A549 (cell line): Measurements from ENCODE around the gene BPIFA3. TPM values are rescaled to one million over a fixed set of nuclear protein-coding genes. Genes with fewer than 3 reads are reported as not detected.

Experiments
- ATAC-seq, 2 experiments: fragments of 200-7000 bp in 1 of 2; fragments of >200 bp in 1 of 2; cut with Nextera tagmentation in 1 of 2; cut with Tn5 transposase in 1 of 2; 3 replicates each; pipeline versions ENCODE4 v1.8.0 to v1.9.1; 2018 to 2020; ENCODE audit warnings: mild to moderate bottlenecking in 1 of 2, moderate library complexity in 1 of 2
- CTCF ChIA-PET: fragments of 300-600 bp; sonication (Branson Sonifier 250); formaldehyde crosslinking; extraction: SDS; loops from one replicate; lab custom pipeline; 2021; ENCODE audit warnings: antibody characterized with exemption, inconsistent platforms; lab: Yijun Ruan, JAX
- POLR2A ChIA-PET: fragments of 350-600 bp; formaldehyde crosslinking; extraction: SDS; loops from one replicate; lab custom pipeline; 2021; ENCODE audit warnings: antibody characterized with exemption, inconsistent platforms; lab: Yijun Ruan, JAX
- DNase-seq, 2 experiments: peaks; one replicate each; pipeline versions ENCODE4 v3.0.0 to v3.0.0-alpha.2; 2011 to 2016; ENCODE audit warnings: low read depth in 1 of 2, low spot score in 1 of 2
- FAIRE-seq: peaks from 2 replicates; lab custom pipeline; 2011; peaks lifted over from hg19 to GRCh38; lab: Jason Lieb, UNC
- H3K27ac ChIP-seq, 2 experiments: fragments of >200 bp; sonication (Bioruptor Twin); formaldehyde crosslinking; 3 replicates each; pipeline ENCODE4 v1.5.1; 2016 to 2017
- H3K4me1 ChIP-seq: fragments of >200 bp; sonication (Bioruptor Twin); formaldehyde crosslinking; 3 replicates; pipeline ENCODE4 v1.6.1; 2016
- H3K4me2 ChIP-seq: fragments of >200 bp; sonication (Bioruptor Twin); formaldehyde crosslinking; 3 replicates; pipeline ENCODE4 v1.6.1; 2016
- H3K4me3 ChIP-seq: fragments of >200 bp; sonication (Bioruptor Twin); formaldehyde crosslinking; 3 replicates; pipeline ENCODE4 v1.5.1; 2016
- H3K9me3 ChIP-seq: fragments of >200 bp; sonication (Bioruptor Twin); formaldehyde crosslinking; 3 replicates; pipeline ENCODE4 v1.6.1; 2016
- BCL3 ChIP-seq: fragments of >200 bp; sonication (Bioruptor Twin); formaldehyde crosslinking; IDR thresholded peaks from 3 replicates; pipeline ENCODE4 v1.6.1; 2016
- CTCF ChIP-seq: fragments of >200 bp; sonication (Bioruptor Twin); formaldehyde crosslinking; IDR thresholded peaks from 3 replicates; pipeline ENCODE4 v1.5.1; 2016
- E2F6 ChIP-seq: IDR thresholded peaks from 2 replicates; pipeline ENCODE4 v1.6.1; 2012; ENCODE audit warnings: low read depth, borderline replicate concordance
- EHF ChIP-seq: fragments of 250-450 bp; sonication (Bioruptor Pico); IDR thresholded peaks from 2 replicates; pipeline ENCODE4 v1.5.0; 2020; ENCODE audit warnings: mild to moderate bottlenecking
- EHMT2 ChIP-seq: fragments of 200-600 bp; sonication (generic); IDR thresholded peaks from 2 replicates; pipeline ENCODE4 v1.6.1; 2016; ENCODE audit warnings: antibody characterized with exemption, low read depth, mild to moderate bottlenecking, moderate library complexity
- ELK1 ChIP-seq: fragments of 150-350 bp; IDR thresholded peaks from 2 replicates; pipeline ENCODE4 v1.6.1; 2014; ENCODE audit warnings: low read depth, mild to moderate bottlenecking, low read length
- ESRRA ChIP-seq: fragments of 150-350 bp; IDR thresholded peaks from 2 replicates; pipeline ENCODE4 v1.6.1; 2014; ENCODE audit warnings: mild to moderate bottlenecking, low read length, borderline replicate concordance
- FOSL2 ChIP-seq, 2 experiments: fragments of 450-650 bp in 1 of 2; fragments of >200 bp in 1 of 2; sonication (Bioruptor Twin) in 1 of 2; formaldehyde crosslinking; IDR thresholded peaks; 2 replicates each; pipeline versions ENCODE4 v1.5.0 to v1.6.1; 2016 to 2020; ENCODE audit warnings: mild to moderate bottlenecking in 1 of 2, moderate library complexity in 1 of 2
- FOXS1 ChIP-seq: fragments of 250-450 bp; sonication (Bioruptor Pico); IDR thresholded peaks from 2 replicates; pipeline ENCODE4 v1.5.0; 2020; ENCODE audit warnings: mild to moderate bottlenecking, moderate library complexity
- HEYL ChIP-seq: fragments of 250-450 bp; sonication (Bioruptor Pico); IDR thresholded peaks from 2 replicates; pipeline ENCODE4 v1.8.0; 2021; ENCODE audit warnings: mild to moderate bottlenecking, moderate library complexity
- HOXA7 ChIP-seq: fragments of 250-450 bp; sonication (Bioruptor Pico); IDR thresholded peaks from 2 replicates; pipeline ENCODE4 v1.5.0; 2020; ENCODE audit warnings: mild to moderate bottlenecking, moderate library complexity
- HOXB5 ChIP-seq: fragments of 250-450 bp; sonication (Bioruptor Pico); IDR thresholded peaks from 2 replicates; pipeline ENCODE4 v1.5.0; 2020; ENCODE audit warnings: mild to moderate bottlenecking, moderate library complexity
- KDM1A ChIP-seq: fragments of 200-600 bp; sonication (generic); IDR thresholded peaks from 2 replicates; pipeline ENCODE4 v1.6.1; 2016; ENCODE audit warnings: low read depth, mild to moderate bottlenecking
- MAX ChIP-seq: IDR thresholded peaks from 2 replicates; pipeline ENCODE4 v1.6.1; 2012
- PBX3 ChIP-seq: IDR thresholded peaks from 2 replicates; pipeline ENCODE4 v1.6.1; 2012
- PHF8 ChIP-seq: fragments of 200-600 bp; sonication (generic); IDR thresholded peaks from 2 replicates; pipeline ENCODE4 v1.6.1; 2016; ENCODE audit warnings: low read depth, mild to moderate bottlenecking, antibody characterized with exemption, moderate library complexity, borderline replicate concordance
- POLR2A ChIP-seq: IDR thresholded peaks from 2 replicates; pipeline ENCODE4 v1.6.1; 2012; ENCODE audit warnings: mild to moderate bottlenecking, low read length
- POLR2AphosphoS2 ChIP-seq: conservative IDR thresholded peaks from 2 replicates; pipeline ENCODE4 v1.6.1; 2012; ENCODE audit warnings: low read length, improper control_type of control experiment, inconsistent platforms
- RARB ChIP-seq: fragments of 250-450 bp; sonication (Bioruptor Pico); IDR thresholded peaks from 2 replicates; pipeline ENCODE4 v1.8.0; 2021; ENCODE audit warnings: mild to moderate bottlenecking, moderate library complexity
- REST ChIP-seq: fragments of 200-600 bp; sonication (generic); IDR thresholded peaks from 2 replicates; pipeline ENCODE4 v1.6.1; 2016; ENCODE audit warnings: antibody characterized with exemption, mild to moderate bottlenecking, moderate library complexity
- USF2 ChIP-seq: fragments of 450-650 bp; IDR thresholded peaks from 2 replicates; pipeline ENCODE4 v1.6.1; 2014; ENCODE audit warnings: antibody characterized with exemption
- ZC3H11A ChIP-seq: fragments of 450-650 bp; IDR thresholded peaks from 2 replicates; pipeline ENCODE4 v1.6.1; 2014; ENCODE audit warnings: antibody characterized with exemption, mild to moderate bottlenecking
- ZFP36 ChIP-seq: fragments of 450-650 bp; IDR thresholded peaks from 2 replicates; pipeline ENCODE4 v1.6.1; 2014; ENCODE audit warnings: borderline replicate concordance; ENCODE audit not compliant: partially characterized antibody
- WGBS: methylation state at CpG from one replicate; pipeline ENCODE4 v1.1.6; 2017; ENCODE audit errors: missing lambda C conversion rate; 5-methylcytosine and 5-hydroxymethylcytosine counted together
- polyA plus RNA-seq, 4 experiments: library from polyadenylated mRNA; depleted of rRNA in 3 of 4; stranded (reverse); fragments of >200 nt; fragmentation: RNase III in 1 of 4; extraction: RNeasy Plus Mini Kit Qiagen cat#74134 plus additional on column Dnase treatment in 1 of 4; gene quantifications; 2 replicates in 3 of 4; 3 replicates in 1 of 4; pipeline ENCODE4 v1.2.3, GENCODE V29; 2011 to 2017

BPIFA3 gene
- polyA plus RNA-seq, 2 of the 4 experiments (the other 2 are of a cell fraction) = not detected

GRCh38 chr20:33199026-33199425 is 18.1 kb upstream of the BPIFA3 start:
- no peak overlapping the region for H3K27ac ChIP-seq
- no peak for FAIRE-seq
- TF ChIP-seq RARB (no peak), BCL3 (no peak), POLR2AphosphoS2 (no peak), HEYL (CRISPR knock-in tag) (no peak), FOXS1 (CRISPR knock-in tag) (no peak), HOXB5 (no peak), ELK1 (no peak), PHF8 (no peak), ZC3H11A (no peak), USF2 (no peak), EHF (CRISPR knock-in tag) (no peak), ESRRA (no peak), POLR2A (no peak), HOXA7 (CRISPR knock-in tag) (no peak), PBX3 (no peak), CTCF (no peak), MAX (no peak), KDM1A (no peak)
- TF ChIP-seq, all 56 proteins: peak for 0
- ChIA-PET CTCF (interaction anchor here (1.0 to 3.7 kb wide), 7 partner anchors 9 to 297 kb away, joined by 3 to 16 read pairs (median 3); no protein-coding TSS in a partner anchor), POLR2A (no interaction called here)
- WGBS = 24% methylated on average over 3 of the region's 3 CpGs
- Histone ChIP-seq H3K4me3 (no peak overlapping the region), H3K4me2 (no peak overlapping the region), H3K9me3 (no peaks in the 10 kb centered on the region), H3K4me1 (no peaks in the 10 kb centered on the region)
- DNase-seq (no peak), ATAC-seq (no peak)

- FAIRE-seq (no peak), ATAC-seq (no peak), DNase-seq (no peak)
- no peak overlapping the region for H3K27ac ChIP-seq
- WGBS = 4% methylated on average over 4 of the region's 4 CpGs
- H3K4me3 ChIP-seq = no peak overlapping the region
- ChIA-PET CTCF (interaction anchor here (1.8 kb wide), 1 partner anchor 28 kb away, joined by 6 read pairs; no protein-coding TSS in a partner anchor), POLR2A (no interaction called here)
- H3K4me2 ChIP-seq = no peak overlapping the region
- H3K4me1 ChIP-seq = no peaks in the 10 kb centered on the region
- TF ChIP-seq BCL3 (no peak), ELK1 (no peak), REST (no peak), FOXS1 (CRISPR knock-in tag) (no peak), PHF8 (no peak), FOSL2 (IDR thresholded peaks at IDR 0.05) (no peak), FOSL2 (CRISPR knock-in tag; IDR thresholded peaks at IDR 0.05) (no peak), E2F6 (no peak), ZFP36 (no peak), EHMT2 (no peak)
- H3K9me3 ChIP-seq = no peaks in the 10 kb centered on the region
These were observed 14.7 kb upstream of the BPIFA3 start for GRCh38 chr20:33202451-33202850.
